Testis (tissue), 2 donors: ENCODE data around the gene LAMA5.

Experiments
- POLR2A ChIP-seq: fragments of 450-650 bp; IDR thresholded peaks from one replicate; pipeline ENCODE4 v1.6.1; 2017; ENCODE audit warnings: antibody characterized with exemption, mild to moderate bottlenecking, moderate library complexity
- TF ChIP-seq, protein P1 (sequence below), 3 experiments: fragments of 450-650 bp in 2 of 3; fragments of 200-600 bp in 1 of 3; sonication (generic) in 1 of 3; IDR thresholded peaks; one replicate each; pipeline ENCODE4 v1.5.1; 2016 to 2019; ENCODE audit warnings: antibody characterized with exemption in 3 of 3, mild to moderate bottlenecking in 2 of 3, moderate library complexity in 1 of 3

DNA sequence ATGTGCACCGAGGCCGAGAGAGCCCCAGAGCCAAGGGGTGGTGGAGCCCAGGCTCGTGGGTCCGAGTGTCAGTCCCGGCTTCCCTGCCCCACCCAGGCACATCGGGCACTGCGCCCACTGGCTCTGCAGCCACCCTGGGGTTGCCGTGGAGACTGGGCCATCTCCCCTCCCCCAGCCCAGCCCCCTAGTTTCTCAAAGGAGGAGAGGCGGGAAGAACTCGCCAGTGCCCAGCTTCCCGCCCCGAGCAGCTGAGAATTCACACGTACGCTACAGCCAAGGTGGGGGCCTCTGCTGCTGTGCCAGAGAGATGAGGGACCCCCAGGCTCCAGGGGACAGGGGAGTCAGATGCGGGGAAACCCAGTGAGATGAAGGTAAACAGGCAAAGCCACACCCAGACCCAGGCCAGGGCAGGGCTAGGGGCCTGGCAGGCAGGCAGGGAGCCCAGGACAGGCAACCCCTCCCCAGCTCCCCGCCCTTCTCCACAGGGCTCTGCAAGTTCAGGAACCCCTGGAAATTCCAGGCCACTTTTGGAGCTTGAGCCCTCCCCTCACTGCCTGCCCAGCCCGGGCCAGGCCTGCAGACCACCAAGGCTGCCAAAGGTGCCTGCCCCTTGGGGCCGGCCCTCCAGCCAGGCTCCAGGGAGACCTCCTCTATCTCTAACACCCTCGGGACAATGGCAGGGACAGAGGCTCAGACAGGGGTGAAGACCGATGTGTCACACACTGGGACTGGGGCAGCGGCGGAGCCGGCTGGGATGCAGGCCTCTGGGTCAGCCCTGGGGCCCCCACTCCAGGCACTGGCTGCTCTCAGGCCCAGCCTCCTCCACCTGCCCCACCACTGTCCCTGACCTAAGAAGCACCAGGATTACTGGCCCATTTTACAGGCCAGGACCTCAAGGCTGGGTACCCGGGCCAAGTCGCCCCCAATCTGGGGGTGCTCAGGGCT is 6.0 kb downstream of the LAMA5 start:
- TF ChIP-seq, protein P1, sequence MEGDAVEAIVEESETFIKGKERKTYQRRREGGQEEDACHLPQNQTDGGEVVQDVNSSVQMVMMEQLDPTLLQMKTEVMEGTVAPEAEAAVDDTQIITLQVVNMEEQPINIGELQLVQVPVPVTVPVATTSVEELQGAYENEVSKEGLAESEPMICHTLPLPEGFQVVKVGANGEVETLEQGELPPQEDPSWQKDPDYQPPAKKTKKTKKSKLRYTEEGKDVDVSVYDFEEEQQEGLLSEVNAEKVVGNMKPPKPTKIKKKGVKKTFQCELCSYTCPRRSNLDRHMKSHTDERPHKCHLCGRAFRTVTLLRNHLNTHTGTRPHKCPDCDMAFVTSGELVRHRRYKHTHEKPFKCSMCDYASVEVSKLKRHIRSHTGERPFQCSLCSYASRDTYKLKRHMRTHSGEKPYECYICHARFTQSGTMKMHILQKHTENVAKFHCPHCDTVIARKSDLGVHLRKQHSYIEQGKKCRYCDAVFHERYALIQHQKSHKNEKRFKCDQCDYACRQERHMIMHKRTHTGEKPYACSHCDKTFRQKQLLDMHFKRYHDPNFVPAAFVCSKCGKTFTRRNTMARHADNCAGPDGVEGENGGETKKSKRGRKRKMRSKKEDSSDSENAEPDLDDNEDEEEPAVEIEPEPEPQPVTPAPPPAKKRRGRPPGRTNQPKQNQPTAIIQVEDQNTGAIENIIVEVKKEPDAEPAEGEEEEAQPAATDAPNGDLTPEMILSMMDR (IDR thresholded peaks at IDR 0.05) = no peak
- TF ChIP-seq POLR2A = no peak
